ENCODE measurements around the gene MIPOL1. TPM values are rescaled to one million over a fixed set of nuclear protein-coding genes. Genes with fewer than 3 reads are reported as not detected.
"Not testable (repeated sequence)": the region's sequence is repeated elsewhere in the genome, so short reads cannot be mapped to it uniquely, and the experiment has no call there.

The MIPOL1 gene
- total RNA-seq, 1 donor from 2014 or later, result 12.1 TPM

GRCh38 chr14:37171678-37172023 is 26.1 kb upstream of the MIPOL1 start:
- H3K4me3 Mint-ChIP-seq (ENCODE audit: unreplicated experiment), result peak overlapping the region; percentile 96
- no peaks in the 10 kb centered on the region for H3K9me3 Mint-ChIP-seq (ENCODE audit: unreplicated experiment)
- H3K4me1 Mint-ChIP-seq (ENCODE audit: unreplicated experiment), result no peaks in the 10 kb centered on the region
- DNase-seq (ENCODE audit: low spot score), result no peak
- H3K27me3 Mint-ChIP-seq (ENCODE audit: unreplicated experiment), result no peaks in the 10 kb centered on the region
- H3K27ac Mint-ChIP-seq (ENCODE audit: unreplicated experiment), result no peak overlapping the region
- no peaks in the 10 kb centered on the region for H3K36me3 Mint-ChIP-seq (ENCODE audit: low read depth, unreplicated experiment)
- TF ChIP-seq CTCF (IDR thresholded peaks at IDR 0.05; ENCODE audit: unreplicated experiment), result no peak

- H3K27me3 Mint-ChIP-seq (ENCODE audit: unreplicated experiment), result no peaks in the 10 kb centered on the region
- no peaks in the 10 kb centered on the region for H3K4me1 Mint-ChIP-seq (ENCODE audit: unreplicated experiment)
- peak; percentile 72 for DNase-seq (ENCODE audit: low spot score)
- H3K9me3 Mint-ChIP-seq (ENCODE audit: unreplicated experiment), result no peaks in the 10 kb centered on the region
- peak within 1 kb of the TSS; percentile 91 for H3K27ac Mint-ChIP-seq (ENCODE audit: unreplicated experiment)
- no peak for TF ChIP-seq CTCF (IDR thresholded peaks at IDR 0.05; ENCODE audit: unreplicated experiment)
- no peaks in the 10 kb centered on the region for H3K36me3 Mint-ChIP-seq (ENCODE audit: low read depth, unreplicated experiment)
- H3K4me3 Mint-ChIP-seq (ENCODE audit: unreplicated experiment), result peak within 1 kb of the TSS; percentile 96
These were observed 25.5 kb upstream of the MIPOL1 start, which contains the start of gene SLC25A21 for GRCh38 chr14:37172024-37172869. SLC25A21 (minus strand) TSS chr14:37172606.

DNA sequence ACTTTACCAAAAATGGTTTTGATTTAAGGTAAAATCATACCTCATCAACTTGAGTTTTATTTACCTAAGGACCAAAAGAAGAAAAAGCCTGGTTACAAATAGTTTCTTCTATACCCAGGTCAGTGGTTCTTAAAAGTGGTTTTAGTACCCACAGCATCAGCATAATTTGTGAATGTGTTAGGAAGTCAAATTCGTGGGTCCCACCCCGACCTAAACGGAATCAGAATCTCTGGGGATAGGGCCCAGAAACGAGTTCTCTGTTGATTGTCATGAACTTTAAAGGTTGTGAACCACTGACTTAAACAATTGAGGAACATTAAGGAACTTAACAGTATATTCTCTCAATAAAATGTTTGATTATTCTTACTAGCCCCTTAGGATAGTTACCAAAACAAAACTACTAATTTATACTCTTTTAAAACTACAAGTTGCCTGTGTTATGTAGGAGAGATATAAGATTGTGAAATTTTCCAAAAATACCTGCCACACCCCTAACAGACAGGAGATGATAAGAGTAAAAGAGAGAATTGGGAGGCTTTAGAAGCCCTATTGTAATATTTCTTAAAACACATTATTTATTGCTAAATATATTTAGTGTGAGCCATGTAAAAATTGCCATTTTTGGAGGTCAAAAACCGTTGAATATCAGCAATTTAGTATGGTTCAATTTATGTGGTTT is 24.7 kb upstream of the MIPOL1 start:
- H3K4me3 Mint-ChIP-seq (ENCODE audit: unreplicated experiment), result peak overlapping the region; percentile 96

GRCh38 chr14:37179896-37180502 is 17.7 kb upstream of the MIPOL1 start:
- Mint-ChIP-seq H3K27me3 (ENCODE audit: unreplicated experiment) (no peaks in the 10 kb centered on the region), H3K9me3 (ENCODE audit: unreplicated experiment) (no peaks in the 10 kb centered on the region), H3K27ac (ENCODE audit: unreplicated experiment) (no peak overlapping the region), H3K36me3 (ENCODE audit: low read depth, unreplicated experiment) (no peaks in the 10 kb centered on the region), H3K4me1 (ENCODE audit: unreplicated experiment) (no peaks in the 10 kb centered on the region), H3K4me3 (ENCODE audit: unreplicated experiment) (no peak overlapping the region)
- no peak for DNase-seq (ENCODE audit: low spot score)
- no peak for TF ChIP-seq CTCF (IDR thresholded peaks at IDR 0.05; ENCODE audit: unreplicated experiment)

More for the DNA sequence above, 24.7 kb upstream of the MIPOL1 start:
- H3K36me3 Mint-ChIP-seq (ENCODE audit: low read depth, unreplicated experiment), result no peaks in the 10 kb centered on the region
- no peaks in the 10 kb centered on the region for H3K9me3 Mint-ChIP-seq (ENCODE audit: unreplicated experiment)
- no peaks in the 10 kb centered on the region for H3K27me3 Mint-ChIP-seq (ENCODE audit: unreplicated experiment)
- no peak overlapping the region for H3K27ac Mint-ChIP-seq (ENCODE audit: unreplicated experiment)
- DNase-seq (ENCODE audit: low spot score), result no peak
- no peak for TF ChIP-seq CTCF (IDR thresholded peaks at IDR 0.05; ENCODE audit: unreplicated experiment)
- H3K4me1 Mint-ChIP-seq (ENCODE audit: unreplicated experiment), result no peaks in the 10 kb centered on the region

- H3K4me3 Mint-ChIP-seq (ENCODE audit: unreplicated experiment); H3K36me3 Mint-ChIP-seq (ENCODE audit: low read depth, unreplicated experiment); H3K27me3 Mint-ChIP-seq (ENCODE audit: unreplicated experiment); DNase-seq (ENCODE audit: low spot score); H3K4me1 Mint-ChIP-seq (ENCODE audit: unreplicated experiment); H3K9me3 Mint-ChIP-seq (ENCODE audit: unreplicated experiment); H3K27ac Mint-ChIP-seq (ENCODE audit: unreplicated experiment): not testable (repeated sequence)
These were observed 16.9 kb upstream of the MIPOL1 start for GRCh38 chr14:37180886-37181285.
